ENCODE data around the gene HDLBP. TPM values are rescaled to one million over a fixed set of nuclear protein-coding genes. Genes with fewer than 3 reads are reported as not detected.

The HDLBP gene
- total and polyA plus RNA-seq, 2 experiments from 2014 or later: 230 to 306 TPM

- TF ChIP-seq, protein P1, sequence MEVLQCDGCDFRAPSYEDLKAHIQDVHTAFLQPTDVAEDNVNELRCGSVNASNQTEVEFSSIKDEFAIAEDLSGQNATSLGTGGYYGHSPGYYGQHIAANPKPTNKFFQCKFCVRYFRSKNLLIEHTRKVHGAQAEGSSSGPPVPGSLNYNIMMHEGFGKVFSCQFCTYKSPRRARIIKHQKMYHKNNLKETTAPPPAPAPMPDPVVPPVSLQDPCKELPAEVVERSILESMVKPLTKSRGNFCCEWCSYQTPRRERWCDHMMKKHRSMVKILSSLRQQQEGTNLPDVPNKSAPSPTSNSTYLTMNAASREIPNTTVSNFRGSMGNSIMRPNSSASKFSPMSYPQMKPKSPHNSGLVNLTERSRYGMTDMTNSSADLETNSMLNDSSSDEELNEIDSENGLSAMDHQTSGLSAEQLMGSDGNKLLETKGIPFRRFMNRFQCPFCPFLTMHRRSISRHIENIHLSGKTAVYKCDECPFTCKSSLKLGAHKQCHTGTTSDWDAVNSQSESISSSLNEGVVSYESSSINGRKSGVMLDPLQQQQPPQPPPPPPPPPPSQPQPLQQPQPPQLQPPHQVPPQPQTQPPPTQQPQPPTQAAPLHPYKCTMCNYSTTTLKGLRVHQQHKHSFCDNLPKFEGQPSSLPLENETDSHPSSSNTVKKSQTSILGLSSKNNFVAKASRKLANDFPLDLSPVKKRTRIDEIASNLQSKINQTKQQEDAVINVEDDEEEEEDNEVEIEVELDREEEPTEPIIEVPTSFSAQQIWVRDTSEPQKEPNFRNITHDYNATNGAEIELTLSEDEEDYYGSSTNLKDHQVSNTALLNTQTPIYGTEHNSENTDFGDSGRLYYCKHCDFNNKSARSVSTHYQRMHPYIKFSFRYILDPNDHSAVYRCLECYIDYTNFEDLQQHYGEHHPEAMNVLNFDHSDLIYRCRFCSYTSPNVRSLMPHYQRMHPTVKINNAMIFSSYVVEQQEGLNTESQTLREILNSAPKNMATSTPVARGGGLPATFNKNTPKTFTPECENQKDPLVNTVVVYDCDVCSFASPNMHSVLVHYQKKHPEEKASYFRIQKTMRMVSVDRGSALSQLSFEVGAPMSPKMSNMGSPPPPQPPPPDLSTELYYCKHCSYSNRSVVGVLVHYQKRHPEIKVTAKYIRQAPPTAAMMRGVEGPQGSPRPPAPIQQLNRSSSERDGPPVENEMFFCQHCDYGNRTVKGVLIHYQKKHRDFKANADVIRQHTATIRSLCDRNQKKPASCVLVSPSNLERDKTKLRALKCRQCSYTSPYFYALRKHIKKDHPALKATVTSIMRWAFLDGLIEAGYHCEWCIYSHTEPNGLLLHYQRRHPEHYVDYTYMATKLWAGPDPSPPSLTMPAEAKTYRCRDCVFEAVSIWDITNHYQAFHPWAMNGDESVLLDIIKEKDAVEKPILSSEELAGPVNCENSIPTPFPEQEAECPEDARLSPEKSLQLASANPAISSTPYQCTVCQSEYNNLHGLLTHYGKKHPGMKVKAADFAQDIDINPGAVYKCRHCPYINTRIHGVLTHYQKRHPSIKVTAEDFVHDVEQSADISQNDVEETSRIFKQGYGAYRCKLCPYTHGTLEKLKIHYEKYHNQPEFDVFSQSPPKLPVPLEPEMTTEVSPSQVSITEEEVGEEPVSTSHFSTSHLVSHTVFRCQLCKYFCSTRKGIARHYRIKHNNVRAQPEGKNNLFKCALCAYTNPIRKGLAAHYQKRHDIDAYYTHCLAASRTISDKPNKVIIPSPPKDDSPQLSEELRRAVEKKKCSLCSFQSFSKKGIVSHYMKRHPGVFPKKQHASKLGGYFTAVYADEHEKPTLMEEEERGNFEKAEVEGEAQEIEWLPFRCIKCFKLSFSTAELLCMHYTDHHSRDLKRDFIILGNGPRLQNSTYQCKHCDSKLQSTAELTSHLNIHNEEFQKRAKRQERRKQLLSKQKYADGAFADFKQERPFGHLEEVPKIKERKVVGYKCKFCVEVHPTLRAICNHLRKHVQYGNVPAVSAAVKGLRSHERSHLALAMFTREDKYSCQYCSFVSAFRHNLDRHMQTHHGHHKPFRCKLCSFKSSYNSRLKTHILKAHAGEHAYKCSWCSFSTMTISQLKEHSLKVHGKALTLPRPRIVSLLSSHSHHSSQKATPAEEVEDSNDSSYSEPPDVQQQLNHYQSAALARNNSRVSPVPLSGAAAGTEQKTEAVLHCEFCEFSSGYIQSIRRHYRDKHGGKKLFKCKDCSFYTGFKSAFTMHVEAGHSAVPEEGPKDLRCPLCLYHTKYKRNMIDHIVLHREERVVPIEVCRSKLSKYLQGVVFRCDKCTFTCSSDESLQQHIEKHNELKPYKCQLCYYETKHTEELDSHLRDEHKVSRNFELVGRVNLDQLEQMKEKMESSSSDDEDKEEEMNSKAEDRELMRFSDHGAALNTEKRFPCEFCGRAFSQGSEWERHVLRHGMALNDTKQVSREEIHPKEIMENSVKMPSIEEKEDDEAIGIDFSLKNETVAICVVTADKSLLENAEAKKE (CRISPR knock-in tag; IDR thresholded peaks at IDR 0.05): no peak
- TF ChIP-seq NANOG (IDR thresholded peaks at IDR 0.05; ENCODE audit: borderline replicate concordance): no peak
- TF ChIP-seq, protein P2, sequence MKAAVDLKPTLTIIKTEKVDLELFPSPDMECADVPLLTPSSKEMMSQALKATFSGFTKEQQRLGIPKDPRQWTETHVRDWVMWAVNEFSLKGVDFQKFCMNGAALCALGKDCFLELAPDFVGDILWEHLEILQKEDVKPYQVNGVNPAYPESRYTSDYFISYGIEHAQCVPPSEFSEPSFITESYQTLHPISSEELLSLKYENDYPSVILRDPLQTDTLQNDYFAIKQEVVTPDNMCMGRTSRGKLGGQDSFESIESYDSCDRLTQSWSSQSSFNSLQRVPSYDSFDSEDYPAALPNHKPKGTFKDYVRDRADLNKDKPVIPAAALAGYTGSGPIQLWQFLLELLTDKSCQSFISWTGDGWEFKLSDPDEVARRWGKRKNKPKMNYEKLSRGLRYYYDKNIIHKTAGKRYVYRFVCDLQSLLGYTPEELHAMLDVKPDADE (IDR thresholded peaks at IDR 0.05): no peak
Observed at GRCh38 chr2:241228081-241228859, 87.2 kb downstream of the HDLBP start (continued).

DNA sequence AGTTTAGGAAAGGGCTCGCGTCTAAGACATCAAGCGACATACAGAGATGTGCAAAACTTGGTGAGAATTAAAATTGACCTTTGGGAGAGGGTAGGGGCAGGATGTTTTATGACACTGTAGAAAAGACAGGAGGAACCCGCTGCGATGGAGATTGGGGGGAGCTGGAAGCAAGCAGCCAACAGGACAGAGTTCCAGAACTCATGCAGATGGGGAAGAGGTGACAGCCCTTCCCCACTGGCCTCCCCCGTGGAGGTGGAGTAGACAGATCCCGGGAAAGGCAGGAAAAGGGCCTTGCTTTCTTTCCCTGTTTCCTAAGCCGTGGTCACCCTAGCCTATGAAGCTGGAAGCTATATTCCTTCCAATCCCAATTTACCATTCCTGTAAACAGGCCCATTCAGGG lies 87.9 kb downstream of the HDLBP start:
- Mint-ChIP-seq H3K27ac (peak overlapping the region; percentile 31; the same call in 1 of the 2 replicates), H3K4me1 (peaks cover 14% of the 10 kb centered on the region), H3K27me3 (ENCODE audit: insufficient read depth, low read depth, poor library complexity) (peaks cover 30% of the 10 kb centered on the region), H3K4me3 (no peak overlapping the region), H3K36me3 (ENCODE audit: low read depth) (peaks cover 56% of the 10 kb centered on the region), H3K9me3 (no peaks in the 10 kb centered on the region; the same call in 2 of the 3 replicates)
- peaks cover 3% of the 10 kb centered on the region; the same call in 1 of the 2 replicates for H3K4me1 ChIP-seq (ENCODE audit: insufficient read depth)
- DNase-seq (ENCODE audit: low spot score) (no peak), ATAC-seq (no peak)
- no peak overlapping the region for H3K27ac ChIP-seq (ENCODE audit: low read depth)
- H4K20me1 ChIP-seq (replicated peaks; ENCODE audit: insufficient read depth): peaks cover 18% of the 10 kb centered on the region
- H3K36me3 ChIP-seq (ENCODE audit: insufficient read depth): peaks cover 13% of the 10 kb centered on the region; the same call in 1 of the 2 replicates
- H3K27me3 ChIP-seq (ENCODE audit: insufficient read depth): no peaks in the 10 kb centered on the region
- H2AFZ ChIP-seq: no peak overlapping the region
- H3F3A ChIP-seq (replicated peaks; ENCODE audit: low read depth): peaks cover 3% of the 10 kb centered on the region; the same call in 1 of the 2 replicates
- no peaks in the 10 kb centered on the region for H3K9me2 ChIP-seq (ENCODE audit: insufficient read depth)
- H3K79me2 ChIP-seq (replicated peaks; ENCODE audit: insufficient read depth): 0 out of 2 replicates have a peak, but pooled peaks cover 3% of the 10 kb centered on the region
- no peak overlapping the region for H3K4me2 ChIP-seq
- H3K4me3 ChIP-seq: no peak overlapping the region
- TF ChIP-seq EZH2phosphoT487 (IDR thresholded peaks at IDR 0.05; ENCODE audit: unreplicated experiment): no peak
- TF ChIP-seq, protein P1 (CRISPR knock-in tag; IDR thresholded peaks at IDR 0.05): no peak
- TF ChIP-seq STAT1 (IDR thresholded peaks at IDR 0.05; ENCODE audit: unreplicated experiment): no peak
- TF ChIP-seq, protein P2 (IDR thresholded peaks at IDR 0.05): no peak
